H1 (cell line): Measurements from ENCODE around the gene LRRC41. TPM values are rescaled to one million over a fixed set of nuclear protein-coding genes. Genes with fewer than 3 reads are reported as not detected.

ENCODE experiments used
- CTCF ChIA-PET: fragments of 300-600 bp; sonication (Branson Sonifier 250); formaldehyde crosslinking; loops from one replicate; lab custom pipeline; 2021; ENCODE audit not compliant: partially characterized antibody; lab: Charles Lee
- POLR2A ChIA-PET: fragments of 300-600 bp; sonication (Branson Sonifier 250); formaldehyde crosslinking; loops from one replicate; lab custom pipeline; 2021; ENCODE audit warnings: inconsistent platforms; ENCODE audit not compliant: partially characterized antibody; lab: Charles Lee
- DNase-seq, 2 experiments: peaks; one replicate each; pipeline versions ENCODE4 v3.0.0 to v3.0.0-alpha.2; 2010 to 2022; ENCODE audit warnings: low spot score in 2 of 2, low read depth in 1 of 2, mixed read lengths in 1 of 2
- FAIRE-seq: peaks from 2 replicates; lab custom pipeline; 2011; peaks lifted over from hg19 to GRCh38; lab: Jason Lieb, UNC
- H2AFZ ChIP-seq: 2 replicates; pipeline ENCODE4 v1.8.1; 2012; ENCODE audit warnings: low read length, inconsistent platforms
- H2AK5ac ChIP-seq: 2 replicates; pipeline ENCODE4 v1.6.1; 2013; ENCODE audit warnings: low read depth, low read length
- H2BK120ac ChIP-seq: replicated peaks from 2 replicates; pipeline ENCODE3; 2013; ENCODE audit warnings: low read depth, low read length, inconsistent platforms
- H2BK12ac ChIP-seq: 2 replicates; pipeline ENCODE4 v1.6.1; 2013; ENCODE audit warnings: low read depth, low read length
- H2BK15ac ChIP-seq: 2 replicates; pipeline ENCODE4 v1.6.1; 2013; ENCODE audit warnings: low read length
- H2BK20ac ChIP-seq: 2 replicates; pipeline ENCODE4 v1.6.1; 2013; ENCODE audit warnings: low read length
- H2BK5ac ChIP-seq: 2 replicates; pipeline ENCODE4 v1.6.1; 2013; ENCODE audit warnings: low read depth, low read length
- H3K14ac ChIP-seq: 2 replicates; pipeline ENCODE4 v1.6.1; 2013; ENCODE audit warnings: inconsistent platforms; ENCODE audit not compliant: insufficient read length
- H3K18ac ChIP-seq: 2 replicates; pipeline ENCODE4 v1.6.1; 2013; ENCODE audit warnings: low read length; ENCODE audit errors: extremely low read depth
- H3K23ac ChIP-seq: 2 replicates; pipeline ENCODE4 v1.6.1; 2013; ENCODE audit warnings: inconsistent platforms; ENCODE audit not compliant: insufficient read length
- H3K23me2 ChIP-seq: 2 replicates; pipeline ENCODE4 v1.6.1; 2013; ENCODE audit warnings: low read depth, low read length
- H3K27ac ChIP-seq: 2 replicates; pipeline ENCODE4 v1.6.1; 2011; ENCODE audit warnings: low read depth, low read length, inconsistent platforms
- H3K27me3 ChIP-seq, 4 experiments: replicated peaks in 1 of 4; 1 replicate in 1 of 4; 2 replicates in 3 of 4; pipeline versions ENCODE4 v1.6.1 to v1.8.1; 2011 to 2013; ENCODE audit warnings: low read length in 3 of 4, mild to moderate bottlenecking in 3 of 4, inconsistent platforms in 2 of 4, mixed read lengths in 2 of 4, moderate library complexity in 1 of 4; ENCODE audit not compliant: control insufficient read depth in 3 of 4, insufficient read depth in 3 of 4; ENCODE audit errors: extremely low read depth in 1 of 4
- H3K36me3 ChIP-seq, 4 experiments: 2 replicates each; pipeline versions ENCODE4 v1.6.1 to v1.8.1; 2011 to 2013; ENCODE audit warnings: mild to moderate bottlenecking in 4 of 4, low read length in 3 of 4, moderate library complexity in 2 of 4, control low read depth in 1 of 4, inconsistent platforms in 1 of 4; ENCODE audit not compliant: insufficient read depth in 4 of 4, control insufficient read depth in 2 of 4
- H3K4ac ChIP-seq: replicated peaks from 2 replicates; pipeline ENCODE3; 2013; ENCODE audit warnings: low read length, low read depth, mixed read lengths, inconsistent platforms; ENCODE audit not compliant: insufficient read length
- H3K4me1 ChIP-seq, 4 experiments: replicated peaks in 1 of 4; 1 replicate in 1 of 4; 2 replicates in 3 of 4; pipeline versions ENCODE4 v1.6.1 to v1.8.1; 2011 to 2013; ENCODE audit warnings: low read length in 3 of 4, inconsistent platforms in 2 of 4, mixed read lengths in 1 of 4; ENCODE audit not compliant: insufficient read depth in 4 of 4, control insufficient read depth in 3 of 4
- H3K4me2 ChIP-seq, 2 experiments: 2 replicates each; pipeline versions ENCODE4 v1.6.1 to v1.8.1; 2011 to 2013; ENCODE audit warnings: low read depth in 2 of 2, low read length in 2 of 2, control low read depth in 1 of 2, inconsistent platforms in 1 of 2, mild to moderate bottlenecking in 1 of 2; ENCODE audit not compliant: insufficient read depth in 1 of 2
- H3K4me3 ChIP-seq, 4 experiments: fragments of 200-600, 300-600 bp in 1 of 4; sonication (generic), shearing (Covaris generic), sonication (Bioruptor Twin) in 1 of 4; 2 replicates each; pipeline versions ENCODE4 v1.5.1 to v1.8.1; 2011 to 2016; ENCODE audit warnings: low read length in 4 of 4, low read depth in 3 of 4, control low read depth in 2 of 4, inconsistent platforms in 2 of 4, mild to moderate bottlenecking in 2 of 4, mixed read lengths in 1 of 4, moderate library complexity in 1 of 4; ENCODE audit not compliant: insufficient read depth in 2 of 4; ENCODE audit errors: extremely low read depth in 1 of 4
- H3K56ac ChIP-seq: replicated peaks from 2 replicates; pipeline ENCODE3; 2013; ENCODE audit warnings: low read depth, mild to moderate bottlenecking, mixed read lengths, low read length, inconsistent platforms; ENCODE audit not compliant: insufficient read length
- H3K79me1 ChIP-seq: 2 replicates; pipeline ENCODE4 v1.6.1; 2013; ENCODE audit warnings: low read depth, low read length, control low read depth
- H3K79me2 ChIP-seq, 2 experiments: 2 replicates each; pipeline versions ENCODE4 v1.6.1 to v1.8.1; 2012 to 2013; ENCODE audit warnings: low read length in 2 of 2, mild to moderate bottlenecking in 2 of 2, inconsistent platforms in 1 of 2; ENCODE audit not compliant: insufficient read depth in 2 of 2, control insufficient read depth in 1 of 2
- H3K9ac ChIP-seq, 4 experiments: replicated peaks in 1 of 4; 1 replicate in 1 of 4; 2 replicates in 3 of 4; pipeline versions ENCODE4 v1.6.1 to v1.8.1; 2011 to 2013; ENCODE audit warnings: low read depth in 3 of 4, low read length in 3 of 4, control low read depth in 2 of 4, mild to moderate bottlenecking in 2 of 4, moderate library complexity in 2 of 4, inconsistent platforms in 1 of 4; ENCODE audit errors: extremely low read depth in 1 of 4
- H3K9me3 ChIP-seq, 2 experiments: 2 replicates each; pipeline versions ENCODE4 v1.6.1 to v1.8.1; 2012 to 2013; ENCODE audit warnings: mild to moderate bottlenecking in 2 of 2, moderate library complexity in 2 of 2, control low read depth in 1 of 2, inconsistent platforms in 1 of 2, low read depth in 1 of 2, low read length in 1 of 2, mixed read lengths in 1 of 2; ENCODE audit not compliant: insufficient read depth in 2 of 2
- H4K20me1 ChIP-seq, 2 experiments: replicated peaks in 1 of 2; 2 replicates each; pipeline versions ENCODE3 to v1.8.1; 2011 to 2013; ENCODE audit warnings: inconsistent platforms in 2 of 2, low read length in 2 of 2, mild to moderate bottlenecking in 1 of 2; ENCODE audit not compliant: insufficient read depth in 2 of 2, control insufficient read depth in 1 of 2
- H4K5ac ChIP-seq: 2 replicates; pipeline ENCODE4 v1.6.1; 2013; ENCODE audit warnings: low read length, low read depth, mixed read lengths, inconsistent platforms; ENCODE audit not compliant: insufficient read length
- H4K8ac ChIP-seq: 2 replicates; pipeline ENCODE4 v1.8.0; 2013; ENCODE audit warnings: mild to moderate bottlenecking, moderate library complexity, low read length, inconsistent platforms; ENCODE audit not compliant: insufficient read depth; ENCODE audit errors: extremely low read depth
- H4K91ac ChIP-seq: replicated peaks from 2 replicates; pipeline ENCODE3; 2013; ENCODE audit warnings: low read length, mixed read lengths, inconsistent platforms; ENCODE audit not compliant: insufficient read length
- BCL11A ChIP-seq, 2 experiments: IDR thresholded peaks; one replicate each; pipeline ENCODE4 v1.6.1; 2011; ENCODE audit warnings: low read depth in 2 of 2, low read length in 2 of 2, mild to moderate bottlenecking in 2 of 2
- POLR2AphosphoS5 ChIP-seq: IDR thresholded peaks from 2 replicates; pipeline ENCODE4 v1.6.1; 2011; ENCODE audit warnings: low read depth, low read length
- TAF7 ChIP-seq: optimal IDR thresholded peaks from 2 replicates; pipeline ENCODE3; 2011; ENCODE audit warnings: low read depth, mild to moderate bottlenecking, inconsistent platforms, low read length, moderate library complexity, borderline replicate concordance
- WGBS, 2 experiments: shearing (Covaris generic) in 1 of 2; methylation state at CpG; one replicate each; pipeline versions ENCODE4 v1.1.6 to v1.1.7; 2013 to 2015; ENCODE audit warnings: low lambda C conversion rate in 2 of 2, mixed read lengths in 2 of 2, inconsistent platforms in 1 of 2, low coverage in 1 of 2, missing lambda C conversion rate in 1 of 2; ENCODE audit not compliant: insufficient replicate concordance in 2 of 2, insufficient coverage in 1 of 2, insufficient read length in 1 of 2; ENCODE audit errors: extremely low coverage in 1 of 2, missing lambda C conversion rate in 1 of 2; 5-methylcytosine and 5-hydroxymethylcytosine counted together
- polyA plus RNA-seq, 7 experiments: library from polyadenylated mRNA; depleted of rRNA in 3 of 7; stranded (reverse) in 5 of 7; unstranded in 2 of 7; fragments of >200 nt in 5 of 7; fragments of 200-250 nt in 2 of 7; gene quantifications; 1 replicate in 5 of 7; 2 replicates in 1 of 7; 4 replicates in 1 of 7; pipeline versions ENCODE4 v1.2.1 to v1.2.3, GENCODE V29; 2011 to 2013; ENCODE audit warnings: missing spikeins in 2 of 7, mixed read lengths in 2 of 7
- total RNA-seq: library from RNA; stranded (reverse); fragmentation: NEBNext Ultra II Directional; extraction: Animal tissue kit (Norgen Biotek cat#: 25700); gene quantifications from 2 replicates; pipeline ENCODE4 v1.2.1, GENCODE V29; 2021

LRRC41 gene
- total and polyA plus RNA-seq, 2 of the 8 experiments (the other 6 are each of a cell fraction or from before 2014, with no cell fraction given) = 36.8 to 51.2 TPM

DNA sequence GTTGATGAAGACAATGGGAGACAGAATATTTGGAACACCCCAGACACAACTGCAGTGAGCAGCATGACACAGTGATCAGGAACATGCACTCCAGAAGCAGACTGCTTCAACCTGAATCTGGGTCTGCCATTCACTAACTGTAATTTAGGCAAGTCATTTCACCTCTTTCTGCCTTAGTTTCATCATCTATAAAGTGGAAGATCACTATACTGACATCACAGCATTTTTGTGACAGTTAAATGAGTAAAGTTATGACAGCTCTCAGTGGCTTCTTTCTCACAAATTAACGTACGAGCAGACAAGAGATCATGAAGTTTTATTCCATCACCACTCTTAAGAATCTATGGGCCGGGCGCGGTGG, 14.3 kb downstream of the LRRC41 start:
- Histone ChIP-seq H3K27ac (no peak overlapping the region), H3K14ac (no peak overlapping the region), H4K20me1 (no peaks in the 10 kb centered on the region), H4K91ac (no peak overlapping the region), H2BK120ac (no peak overlapping the region), H3K23me2 (no peaks in the 10 kb centered on the region), H2BK5ac (no peak overlapping the region), H3K27me3 (no peaks in the 10 kb centered on the region), H3K36me3 (peaks cover 5 to 22% (median 8%) of the 10 kb centered on the region in 4 experiments; a peak in 7 of 8 replicates), H4K8ac (no peak overlapping the region), H2BK20ac (no peak overlapping the region), H3K9ac (no peak overlapping the region), H3K9me3 (no peaks in the 10 kb centered on the region), H4K5ac (no peak overlapping the region), H3K79me2 (no peaks in the 10 kb centered on the region), H3K18ac (no peak overlapping the region), H3K56ac (no peak overlapping the region), H3K79me1 (no peaks in the 10 kb centered on the region), H2BK12ac (no peak overlapping the region), H2BK15ac (no peak overlapping the region), H3K23ac (no peak overlapping the region), H3K4me2 (no peak overlapping the region), H3K4me3 (no peak overlapping the region), H2AK5ac (no peak overlapping the region), H3K4me1 (no peaks in the 10 kb centered on the region; a peak in 1 of 7 replicates), H3K4ac (no peak overlapping the region), H2AFZ (no peak overlapping the region)
- FAIRE-seq (no peak), DNase-seq (no peak)
- CTCF ChIA-PET = interaction anchor here (1.3 kb wide), 1 partner anchor 9 kb away, joined by 3 read pairs; no protein-coding TSS in a partner anchor
- 96% methylated on average over 5 of the region's 5 CpGs; no CpG with 5 or more reads in 1 of the 2 experiments for WGBS, 2 experiments
- TF ChIP-seq BCL11A (IDR thresholded peaks at IDR 0.05; ENCODE audit: low read depth in 2 of 2, low read length in 2 of 2) (no peak), POLR2AphosphoS5 (peak; percentile 23; the same call in 1 of the 2 replicates), TAF7 (no peak)
- POLR2A ChIA-PET = interaction anchor here (1.0 to 33.1 kb wide), 4 partner anchors 1 to 36 kb away, joined by 4 to 689 read pairs (median 350); partner anchors contain the start of genes LRRC41 and UQCRH
